Neural progenitor cell (in vitro differentiated cells): ENCODE results near the gene LUC7L3.

ENCODE experiments used
- EZH2 ChIP-seq: fragments of 200-600 bp; sonication (generic); IDR thresholded peaks from 2 replicates; pipeline ENCODE4 v1.6.1; 2017; ENCODE audit warnings: antibody characterized with exemption, mild to moderate bottlenecking, moderate library complexity
- EZH2phosphoT487 ChIP-seq: fragments of 200-600 bp; sonication (generic); IDR thresholded peaks from 2 replicates; pipeline ENCODE4 v1.6.1; 2017; ENCODE audit warnings: antibody characterized with exemption
- TF ChIP-seq, protein P1 (sequence below): fragments of 200-600 bp; sonication (generic); IDR thresholded peaks from 2 replicates; pipeline ENCODE4 v1.5.1; 2017; ENCODE audit warnings: antibody characterized with exemption, mild to moderate bottlenecking

DNA sequence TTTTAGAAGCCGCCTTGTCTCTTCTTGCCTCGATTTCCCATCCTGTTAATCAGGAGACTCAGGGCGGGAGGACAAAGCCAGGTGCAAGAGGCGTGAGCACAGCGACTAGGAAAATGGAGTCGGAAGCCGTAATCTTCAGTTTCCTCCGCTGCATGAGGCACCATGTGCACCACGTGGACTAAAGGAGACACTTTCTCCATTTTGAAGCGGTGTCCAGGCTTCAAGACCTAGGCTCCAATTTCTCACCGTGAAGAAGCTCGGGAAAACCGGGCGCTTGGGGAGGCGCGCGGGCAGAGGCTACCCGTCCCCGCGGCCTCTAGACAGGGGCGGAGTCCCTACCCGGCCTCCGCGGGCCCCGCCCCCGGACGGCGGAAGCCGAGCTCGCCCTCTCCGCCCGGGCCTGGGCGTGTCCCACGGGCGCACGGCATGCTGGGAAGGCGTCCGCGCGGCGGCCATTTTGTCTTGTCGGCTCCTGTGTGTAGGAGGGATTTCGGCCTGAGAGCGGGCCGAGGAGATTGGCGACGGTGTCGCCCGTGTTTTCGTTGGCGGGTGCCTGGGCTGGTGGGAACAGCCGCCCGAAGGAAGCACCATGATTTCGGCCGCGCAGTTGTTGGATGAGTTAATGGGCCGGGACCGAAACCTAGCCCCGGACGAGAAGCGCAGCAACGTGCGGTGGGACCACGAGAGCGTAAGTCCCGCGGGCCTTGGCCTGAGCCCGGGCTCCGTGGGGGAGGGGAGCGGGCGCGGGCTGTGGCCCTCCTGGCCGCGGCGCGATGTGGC, at the start of gene LUC7L3:
- TF ChIP-seq, protein P1, sequence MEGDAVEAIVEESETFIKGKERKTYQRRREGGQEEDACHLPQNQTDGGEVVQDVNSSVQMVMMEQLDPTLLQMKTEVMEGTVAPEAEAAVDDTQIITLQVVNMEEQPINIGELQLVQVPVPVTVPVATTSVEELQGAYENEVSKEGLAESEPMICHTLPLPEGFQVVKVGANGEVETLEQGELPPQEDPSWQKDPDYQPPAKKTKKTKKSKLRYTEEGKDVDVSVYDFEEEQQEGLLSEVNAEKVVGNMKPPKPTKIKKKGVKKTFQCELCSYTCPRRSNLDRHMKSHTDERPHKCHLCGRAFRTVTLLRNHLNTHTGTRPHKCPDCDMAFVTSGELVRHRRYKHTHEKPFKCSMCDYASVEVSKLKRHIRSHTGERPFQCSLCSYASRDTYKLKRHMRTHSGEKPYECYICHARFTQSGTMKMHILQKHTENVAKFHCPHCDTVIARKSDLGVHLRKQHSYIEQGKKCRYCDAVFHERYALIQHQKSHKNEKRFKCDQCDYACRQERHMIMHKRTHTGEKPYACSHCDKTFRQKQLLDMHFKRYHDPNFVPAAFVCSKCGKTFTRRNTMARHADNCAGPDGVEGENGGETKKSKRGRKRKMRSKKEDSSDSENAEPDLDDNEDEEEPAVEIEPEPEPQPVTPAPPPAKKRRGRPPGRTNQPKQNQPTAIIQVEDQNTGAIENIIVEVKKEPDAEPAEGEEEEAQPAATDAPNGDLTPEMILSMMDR = no peak
- TF ChIP-seq EZH2phosphoT487 (no peak), EZH2 (peak; percentile 38)
